PFSK-1 (cell line): ENCODE data around the gene TMEM168.

Source experiments
- FOXP2 ChIP-seq: optimal IDR thresholded peaks from 2 replicates; pipeline ENCODE3; 2011; ENCODE audit warnings: borderline replicate concordance, control low read depth, inconsistent platforms; ENCODE audit not compliant: insufficient read depth; ENCODE audit errors: extremely low read length, extremely low read depth
- POLR2AphosphoS5 ChIP-seq: IDR thresholded peaks from 2 replicates; pipeline ENCODE4 v1.6.1; 2012; ENCODE audit warnings: low read depth, mild to moderate bottlenecking, control low read depth, low read length, moderate library complexity
- REST ChIP-seq, 2 experiments: IDR thresholded peaks; 2 replicates each; pipeline versions ENCODE4 v1.6.1 to v1.8.0; 2011 to 2012; ENCODE audit warnings: low read depth in 2 of 2, low read length in 2 of 2, control low read depth in 1 of 2, inconsistent platforms in 1 of 2, mild to moderate bottlenecking in 1 of 2, moderate library complexity in 1 of 2; ENCODE audit not compliant: insufficient read depth in 1 of 2
- SIN3A ChIP-seq: IDR thresholded peaks from 2 replicates; pipeline ENCODE4 v1.6.1; 2012; ENCODE audit warnings: mild to moderate bottlenecking, low read length, moderate library complexity, borderline replicate concordance; ENCODE audit not compliant: insufficient read depth
- TAF1 ChIP-seq: IDR thresholded peaks from 2 replicates; pipeline ENCODE4 v1.6.1; 2012; ENCODE audit warnings: low read length, control low read depth, borderline replicate concordance; ENCODE audit not compliant: insufficient read depth

Gene TMEM168

GRCh38 chr7:112763298-112763697 lies 26.9 kb downstream of the TMEM168 start:
- TF ChIP-seq FOXP2, result no peak
- TF ChIP-seq POLR2AphosphoS5, result no peak
- TF ChIP-seq TAF1, result no peak
- TF ChIP-seq REST (IDR thresholded peaks at IDR 0.05; ENCODE audit: insufficient read depth in 1 of 2, low read depth in 2 of 2, low read length in 2 of 2), result no peak
- no peak for TF ChIP-seq SIN3A

GRCh38 chr7:112759905-112760304 lies 30.3 kb downstream of the TMEM168 start:
- no peak for TF ChIP-seq REST (IDR thresholded peaks at IDR 0.05; ENCODE audit: insufficient read depth in 1 of 2, low read depth in 2 of 2, low read length in 2 of 2)
- no peak for TF ChIP-seq FOXP2
- no peak for TF ChIP-seq SIN3A
- TF ChIP-seq POLR2AphosphoS5, result no peak
- no peak for TF ChIP-seq TAF1

GRCh38 chr7:112757337-112757736 lies 32.9 kb downstream of the TMEM168 start:
- TF ChIP-seq FOXP2, result no peak

GRCh38 chr7:112753298-112753697 lies 36.9 kb downstream of the TMEM168 start:
- TF ChIP-seq TAF1, result no peak
- TF ChIP-seq POLR2AphosphoS5, result no peak
- TF ChIP-seq SIN3A, result no peak
- TF ChIP-seq REST (IDR thresholded peaks at IDR 0.05; ENCODE audit: insufficient read depth in 1 of 2, low read depth in 2 of 2, low read length in 2 of 2), result no peak
- no peak for TF ChIP-seq FOXP2

- TF ChIP-seq POLR2AphosphoS5, result no peak
- TF ChIP-seq SIN3A, result no peak
- TF ChIP-seq TAF1, result no peak
- no peak for TF ChIP-seq REST (IDR thresholded peaks at IDR 0.05; ENCODE audit: insufficient read depth in 1 of 2, low read depth in 2 of 2, low read length in 2 of 2)
- no peak for TF ChIP-seq FOXP2
Measured at GRCh38 chr7:112752576-112752975, 37.6 kb downstream of the TMEM168 start.
